Measurements from ENCODE around the gene PCBP4.

PCBP4 gene

GRCh38 chr3:51950899-51951298 is 16.4 kb downstream of the PCBP4 start:
- H3K27me3 ChIP-seq = peaks cover 16 to 30% (median 26%) of the 10 kb centered on the region in 11 experiments
- H3K4me3 ChIP-seq = no peak overlapping the region
- no peak overlapping the region for H3K27ac ChIP-seq
- no peak overlapping the region for H3K4me2 ChIP-seq
- peaks cover 8 to 26% (median 21%) of the 10 kb centered on the region in 10 experiments for H3K4me1 ChIP-seq
- H4K20me1 ChIP-seq = peaks cover 0 to 11% (median 7%) of the 10 kb centered on the region in 11 experiments; a peak in 12 of 22 replicates
- no peaks in the 10 kb centered on the region; a peak in 1 of 22 replicates for H3K36me3 ChIP-seq
- H3K9ac ChIP-seq = no peak overlapping the region
- no peaks in the 10 kb centered on the region for H3K9me3 ChIP-seq (replicated peaks in 1 of 11)
- TF ChIP-seq Cebpa-rat (IDR thresholded peaks at IDR 0.05) = no peak

DNA sequence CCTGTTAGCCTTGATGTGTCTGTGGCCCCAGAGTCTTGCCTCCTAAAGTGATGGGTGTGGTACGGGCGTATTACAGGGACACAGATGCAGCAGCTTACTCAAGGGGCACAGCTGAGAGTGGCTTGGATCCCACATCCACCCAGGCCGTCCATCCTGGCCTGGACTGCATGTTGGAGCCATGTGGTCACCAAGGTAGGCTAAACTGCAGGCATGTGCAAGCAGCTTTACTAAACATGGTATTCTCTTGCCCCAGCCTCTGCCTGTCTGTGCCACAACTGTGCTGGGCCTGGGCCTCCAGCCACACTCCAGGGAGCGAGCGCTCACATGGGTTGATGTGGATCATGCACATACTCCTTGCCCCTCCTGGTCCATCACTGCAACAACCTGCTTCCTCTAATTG is 18.1 kb downstream of the PCBP4 start:
- H3K9ac ChIP-seq = no peak overlapping the region
- no peak for TF ChIP-seq Cebpa-rat (IDR thresholded peaks at IDR 0.05)
- H3K36me3 ChIP-seq = no peaks in the 10 kb centered on the region; a peak in 1 of 22 replicates
- peaks cover 0 to 12% (median 8%) of the 10 kb centered on the region in 11 experiments; a peak in 17 of 22 replicates for H3K27me3 ChIP-seq
- H3K4me3 ChIP-seq = no peak overlapping the region
- H3K9me3 ChIP-seq (replicated peaks in 1 of 11) = no peaks in the 10 kb centered on the region
- H3K27ac ChIP-seq = no peak overlapping the region
- no peak overlapping the region for H3K4me2 ChIP-seq
- H3K4me1 ChIP-seq = peaks cover under 1 to 8% (median 5%) of the 10 kb centered on the region in 10 experiments; a peak in 15 of 20 replicates
- no peaks in the 10 kb centered on the region for H4K20me1 ChIP-seq

GRCh38 chr3:51948016-51948580 is 19.2 kb downstream of the PCBP4 start:
- no peaks in the 10 kb centered on the region for H3K9me3 ChIP-seq (replicated peaks in 1 of 11)
- H3K4me1 ChIP-seq = peaks cover 3 to 12% (median 10%) of the 10 kb centered on the region in 10 experiments
- peaks cover 0 to 2% (median 0%) of the 10 kb centered on the region in 11 experiments; a peak in 2 of 22 replicates for H3K27me3 ChIP-seq
- no peak for TF ChIP-seq Cebpa-rat (IDR thresholded peaks at IDR 0.05)
- H3K9ac ChIP-seq = no peak overlapping the region
- no peak overlapping the region for H3K4me3 ChIP-seq
- H3K36me3 ChIP-seq = no peaks in the 10 kb centered on the region; a peak in 1 of 22 replicates
- no peak overlapping the region for H3K27ac ChIP-seq
- H4K20me1 ChIP-seq = no peaks in the 10 kb centered on the region
- no peak overlapping the region for H3K4me2 ChIP-seq

- no peaks in the 10 kb centered on the region for H4K20me1 ChIP-seq
- no peaks in the 10 kb centered on the region for H3K9me3 ChIP-seq (replicated peaks in 1 of 11)
- H3K4me2 ChIP-seq = no peak overlapping the region
- H3K27ac ChIP-seq = no peak overlapping the region
- peaks cover 10 to 19% (median 17%) of the 10 kb centered on the region in 10 experiments for H3K4me1 ChIP-seq
- no peaks in the 10 kb centered on the region for H3K27me3 ChIP-seq
- no peaks in the 10 kb centered on the region; a peak in 1 of 22 replicates for H3K36me3 ChIP-seq
- no peak overlapping the region for H3K9ac ChIP-seq
- no peak for TF ChIP-seq Cebpa-rat (IDR thresholded peaks at IDR 0.05)
- no peak overlapping the region for H3K4me3 ChIP-seq
Measured at GRCh38 chr3:51947215-51947900, 19.9 kb downstream of the PCBP4 start.

DNA sequence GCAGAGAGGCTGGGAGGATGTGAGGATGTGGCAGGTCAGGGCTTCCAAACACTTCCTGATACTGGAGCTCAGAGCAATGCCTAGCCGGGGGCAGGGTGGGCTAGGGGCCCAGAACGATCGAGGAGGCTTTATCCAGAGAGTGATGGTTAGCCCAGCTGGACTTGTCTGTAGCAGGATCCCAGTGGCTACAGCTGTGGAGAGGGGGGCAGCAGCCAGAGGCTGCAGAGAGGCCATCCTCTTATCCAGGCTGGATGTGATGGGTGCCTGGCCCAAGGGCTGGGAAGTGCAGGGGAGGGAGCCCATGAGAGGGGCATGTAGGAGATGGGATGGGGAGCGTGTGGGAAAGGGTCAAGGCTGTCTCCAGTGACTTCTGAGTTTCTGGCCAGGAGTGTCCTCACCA is 20.5 kb downstream of the PCBP4 start:
- Histone ChIP-seq H4K20me1 (no peaks in the 10 kb centered on the region), H3K27me3 (no peaks in the 10 kb centered on the region), H3K36me3 (no peaks in the 10 kb centered on the region; a peak in 1 of 22 replicates), H3K4me3 (no peak overlapping the region), H3K4me1 (peaks cover 12 to 22% (median 19%) of the 10 kb centered on the region in 10 experiments), H3K9me3 (replicated peaks in 1 of 11) (no peaks in the 10 kb centered on the region), H3K9ac (no peak overlapping the region), H3K4me2 (no peak overlapping the region), H3K27ac (no peak overlapping the region)
- TF ChIP-seq Cebpa-rat (IDR thresholded peaks at IDR 0.05) = no peak

- Histone ChIP-seq H3K9ac (no peak overlapping the region), H3K27me3 (no peaks in the 10 kb centered on the region), H3K9me3 (replicated peaks in 1 of 11) (no peaks in the 10 kb centered on the region)
Measured at GRCh38 chr3:51945926-51946705, 21.1 kb downstream of the PCBP4 start.

DNA sequence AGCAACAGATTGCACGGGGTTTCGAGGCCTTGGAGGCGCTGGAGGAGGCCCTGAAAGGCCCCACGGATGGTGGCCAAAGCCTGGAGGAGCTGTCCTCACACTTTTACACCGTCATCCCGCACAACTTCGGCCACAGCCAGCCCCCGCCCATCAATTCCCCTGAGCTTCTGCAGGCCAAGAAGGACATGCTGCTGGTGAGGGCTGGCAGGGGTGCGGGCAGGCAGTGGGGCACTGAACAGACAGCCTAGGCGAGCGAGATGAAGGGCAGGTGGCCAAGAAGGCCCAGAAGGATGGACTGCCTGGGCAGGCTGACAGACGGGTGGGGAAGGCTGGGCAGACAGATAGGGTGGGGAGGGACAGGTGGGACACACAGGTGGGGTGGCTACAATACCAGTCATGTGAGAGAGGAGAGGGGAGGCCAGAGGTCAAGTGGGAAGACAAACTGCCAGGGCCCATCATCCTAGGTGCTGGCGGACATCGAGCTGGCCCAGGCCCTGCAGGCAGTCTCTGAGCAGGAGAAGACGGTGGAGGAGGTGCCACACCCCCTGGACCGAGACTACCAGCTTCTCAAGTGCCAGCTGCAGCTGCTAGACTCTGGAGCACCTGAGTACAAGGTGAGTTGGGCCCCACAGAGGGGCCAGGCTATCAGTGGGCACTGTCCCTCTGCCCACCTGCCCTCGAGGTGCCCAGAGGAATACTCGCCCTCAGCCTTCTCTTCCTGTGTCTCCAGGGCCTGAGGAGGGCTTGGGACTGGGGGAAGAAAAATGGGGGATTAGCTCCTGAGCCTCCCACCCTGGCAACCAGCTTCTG is 22.0 kb downstream of the PCBP4 start:
- Histone ChIP-seq H4K20me1 (peaks cover 0 to 14% (median 7%) of the 10 kb centered on the region in 11 experiments; a peak in 15 of 22 replicates), H3K4me3 (no peak overlapping the region), H3K4me2 (no peak overlapping the region), H3K27ac (no peak overlapping the region), H3K27me3 (no peaks in the 10 kb centered on the region), H3K9me3 (replicated peaks in 1 of 11) (no peaks in the 10 kb centered on the region), H3K9ac (no peak overlapping the region), H3K4me1 (peaks cover 23 to 31% (median 28%) of the 10 kb centered on the region in 10 experiments), H3K36me3 (peaks cover 0 to 3% (median 0%) of the 10 kb centered on the region in 11 experiments; a peak in 2 of 22 replicates)
- TF ChIP-seq Cebpa-rat (IDR thresholded peaks at IDR 0.05) = no peak

More at GRCh38 chr3:51945926-51946705, 21.1 kb downstream of the PCBP4 start:
- Histone ChIP-seq H4K20me1 (peaks cover 0 to 5% (median 0%) of the 10 kb centered on the region in 11 experiments; a peak in 3 of 22 replicates), H3K4me2 (no peak overlapping the region), H3K4me3 (no peak overlapping the region), H3K4me1 (peaks cover 14 to 22% (median 20%) of the 10 kb centered on the region in 10 experiments), H3K36me3 (no peaks in the 10 kb centered on the region; a peak in 1 of 22 replicates), H3K27ac (no peak overlapping the region)
- no peak for TF ChIP-seq Cebpa-rat (IDR thresholded peaks at IDR 0.05)

DNA sequence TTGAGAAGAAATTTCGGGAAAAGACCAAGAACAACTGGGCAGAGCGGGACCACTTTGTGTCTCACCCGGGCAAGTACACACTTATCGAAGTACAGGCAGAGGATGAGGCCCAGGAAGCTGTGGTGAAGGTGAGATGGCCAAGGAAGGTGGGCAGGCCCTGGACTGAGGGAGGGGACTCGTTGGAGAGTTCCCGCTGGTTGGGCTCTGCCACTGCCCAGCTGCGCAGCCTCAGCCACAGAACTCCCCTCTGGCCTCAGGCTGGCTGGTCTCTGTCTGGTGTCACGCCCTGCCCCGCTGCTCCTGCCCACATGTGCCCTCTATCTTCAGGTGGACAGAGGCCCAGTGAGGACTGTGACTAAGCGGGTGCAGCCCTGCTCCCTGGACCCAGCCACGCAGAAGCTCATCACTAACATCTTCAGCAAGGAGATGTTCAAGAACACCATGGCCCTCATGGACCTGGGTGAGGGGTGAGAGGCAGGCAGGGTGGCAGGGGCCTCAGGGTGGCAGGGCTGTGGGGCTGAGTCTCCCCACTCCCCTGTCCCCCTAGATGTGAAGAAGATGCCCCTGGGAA is 22.7 kb downstream of the PCBP4 start:
- Histone ChIP-seq H3K27ac (no peak overlapping the region), H3K9me3 (replicated peaks in 1 of 11) (no peaks in the 10 kb centered on the region), H3K9ac (0 out of 22 replicates have a peak overlapping the region, but pooled peaks of 1 of the 11 experiments have one; percentile 14), H4K20me1 (peaks cover 0 to 21% (median 14%) of the 10 kb centered on the region in 11 experiments; a peak in 15 of 22 replicates), H3K4me1 (peaks cover 30 to 38% (median 35%) of the 10 kb centered on the region in 10 experiments), H3K4me2 (peak overlapping the region in 1 of 11 experiments; percentile 97; a peak in 1 of 22 replicates), H3K4me3 (no peak overlapping the region), H3K27me3 (no peaks in the 10 kb centered on the region), H3K36me3 (peaks cover 0 to 10% (median 1%) of the 10 kb centered on the region in 11 experiments; a peak in 6 of 22 replicates)
- no peak for TF ChIP-seq Cebpa-rat (IDR thresholded peaks at IDR 0.05)

Measured in BLaER1 treated with 17β-estradiol and CSF1 and Interleukin-3, amounts not matched to agents 10 nM and 100 nM (cell line).